ENCODE data around the gene SEC14L1. TPM values are rescaled to one million over a fixed set of nuclear protein-coding genes. Genes with fewer than 3 reads are reported as not detected.
"Not testable (repeated sequence)": the region's sequence is repeated elsewhere in the genome, so short reads cannot be mapped to it uniquely, and the experiment has no call there.

Gene SEC14L1
- polyA plus RNA-seq, 1 donor, result 28.7 TPM

DNA sequence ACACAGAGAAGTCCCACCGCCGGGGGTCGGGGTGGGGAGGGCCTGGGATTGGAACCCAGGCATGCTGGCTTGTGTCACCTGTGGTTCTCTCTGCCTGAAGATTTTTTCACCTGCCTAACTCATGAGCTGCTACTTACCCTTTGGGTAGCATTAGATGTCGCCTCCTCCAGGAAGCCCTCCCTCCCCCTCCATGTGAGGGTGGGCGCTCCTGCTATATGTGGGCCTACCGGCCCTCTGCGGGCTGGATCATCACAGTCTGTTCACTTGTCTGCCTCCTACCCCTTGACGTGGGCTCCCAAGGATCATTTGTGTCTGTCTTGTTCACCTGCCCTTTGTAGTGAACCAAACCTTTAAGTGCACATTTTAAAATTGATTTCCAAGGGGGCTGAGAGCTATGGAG is 106.8 kb downstream of the SEC14L1 start:
- H3K9me3 ChIP-seq (ENCODE audit: control insufficient read depth, low read depth, low read length), result no peaks in the 10 kb centered on the region
- H3K4me3 ChIP-seq (ENCODE audit: low read length), result no peak overlapping the region
- peaks cover 5% of the 10 kb centered on the region for H3K4me1 ChIP-seq (ENCODE audit: control insufficient read depth, insufficient read depth, low read length)
- H3K27me3 ChIP-seq (ENCODE audit: control insufficient read depth, insufficient read depth, low read length), result peaks cover 8% of the 10 kb centered on the region
- no CpG with 5 or more reads among the region's 8 CpGs for WGBS (ENCODE audit: insufficient coverage, low lambda C conversion rate)
- no peaks in the 10 kb centered on the region for H3K36me3 ChIP-seq (ENCODE audit: control insufficient read depth, insufficient read depth, low read length)
- no peak overlapping the region for H3K27ac ChIP-seq (ENCODE audit: low read length)
- DNase-seq, result no peak

DNA sequence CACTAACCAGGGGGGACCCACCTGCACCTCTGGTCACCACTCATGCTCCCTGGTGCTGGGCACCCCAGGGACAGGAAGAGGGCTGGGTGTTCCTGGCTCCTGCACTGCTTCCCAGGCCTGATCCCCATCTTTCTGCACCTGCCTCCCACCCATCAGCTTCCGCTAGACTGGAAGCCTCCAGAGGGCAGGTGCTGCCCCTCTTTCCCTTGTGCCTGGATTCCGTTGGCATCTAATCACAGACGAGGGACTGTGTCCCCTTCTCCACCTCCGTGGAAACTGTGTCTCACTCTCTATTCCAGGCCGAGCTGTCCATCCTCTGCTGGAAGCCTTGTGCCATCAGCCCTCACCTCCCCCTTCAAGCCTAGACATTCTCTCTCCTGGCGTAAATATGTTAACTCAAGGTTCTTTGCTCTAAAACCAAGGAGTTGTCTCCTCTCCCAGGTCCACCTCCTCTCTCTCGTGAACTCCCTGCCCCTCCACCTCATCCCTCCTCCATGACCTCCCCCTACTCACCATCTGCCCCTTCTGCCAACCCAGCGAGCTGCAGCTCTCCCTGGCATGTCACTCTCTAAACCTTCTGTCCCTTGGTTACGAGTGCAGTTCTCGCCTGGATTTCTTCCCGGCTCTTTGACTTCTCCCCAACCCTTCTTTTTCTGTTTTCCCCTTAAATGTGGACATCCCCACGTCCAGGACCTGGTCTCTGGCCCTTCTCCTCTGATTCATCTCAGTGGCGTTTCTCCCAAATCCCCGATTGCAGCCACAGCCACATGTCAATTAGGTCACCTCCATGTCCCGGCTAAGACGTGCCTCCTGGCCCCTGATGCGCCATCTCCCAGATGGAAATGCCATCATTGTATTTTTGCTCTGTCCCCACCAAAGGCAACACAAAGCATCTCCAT is 107.7 kb downstream of the SEC14L1 start:
- no peak for DNase-seq
- peaks cover 5% of the 10 kb centered on the region for H3K4me1 ChIP-seq (ENCODE audit: control insufficient read depth, insufficient read depth, low read length)
- H3K9me3 ChIP-seq (ENCODE audit: control insufficient read depth, low read depth, low read length), result no peaks in the 10 kb centered on the region
- 81% methylated on average over 5 of the region's 17 CpGs for WGBS (ENCODE audit: insufficient coverage, low lambda C conversion rate)
- no peak overlapping the region for H3K4me3 ChIP-seq (ENCODE audit: low read length)
- peaks cover 8% of the 10 kb centered on the region for H3K27me3 ChIP-seq (ENCODE audit: control insufficient read depth, insufficient read depth, low read length)
- H3K36me3 ChIP-seq (ENCODE audit: control insufficient read depth, insufficient read depth, low read length), result no peaks in the 10 kb centered on the region
- H3K27ac ChIP-seq (ENCODE audit: low read length), result no peak overlapping the region

DNA sequence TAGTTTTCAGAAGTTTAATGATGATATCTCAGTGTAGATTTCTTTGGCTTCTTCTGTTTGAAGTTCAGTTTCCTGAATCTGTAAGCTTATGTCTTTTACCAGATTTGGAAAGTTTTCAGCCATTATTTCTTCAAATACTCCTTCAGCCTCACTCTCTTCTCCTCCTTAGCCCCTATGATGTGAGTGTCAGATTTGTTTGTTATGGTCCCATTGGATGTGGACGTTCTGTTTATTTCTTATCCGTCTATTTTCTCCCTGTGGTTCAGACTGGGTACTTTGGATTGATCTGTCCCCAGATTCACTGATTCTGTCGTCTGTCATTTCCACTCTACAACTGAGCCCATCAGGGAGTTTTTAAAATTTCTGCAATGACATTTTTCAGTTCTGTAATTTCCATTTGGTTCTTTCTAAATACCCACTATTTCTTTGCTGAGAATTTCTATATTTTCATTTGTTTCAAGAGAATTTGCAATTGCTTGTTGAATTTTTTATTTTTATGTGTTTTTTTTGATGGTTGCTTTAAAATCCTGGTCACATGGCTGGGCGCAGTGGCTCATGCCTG is 110.9 kb downstream of the SEC14L1 start:
- no peak for DNase-seq
- Histone ChIP-seq H3K36me3 (ENCODE audit: control insufficient read depth, insufficient read depth, low read length) (no peaks in the 10 kb centered on the region), H3K4me1 (ENCODE audit: control insufficient read depth, insufficient read depth, low read length) (peaks cover 21% of the 10 kb centered on the region), H3K27ac (ENCODE audit: low read length) (no peak overlapping the region), H3K9me3 (ENCODE audit: control insufficient read depth, low read depth, low read length) (no peaks in the 10 kb centered on the region), H3K27me3 (ENCODE audit: control insufficient read depth, insufficient read depth, low read length) (peaks cover 8% of the 10 kb centered on the region), H3K4me3 (ENCODE audit: low read length) (no peak overlapping the region)
- 56% methylated on average over 2 of the region's 4 CpGs for WGBS (ENCODE audit: insufficient coverage, low lambda C conversion rate)

DNA sequence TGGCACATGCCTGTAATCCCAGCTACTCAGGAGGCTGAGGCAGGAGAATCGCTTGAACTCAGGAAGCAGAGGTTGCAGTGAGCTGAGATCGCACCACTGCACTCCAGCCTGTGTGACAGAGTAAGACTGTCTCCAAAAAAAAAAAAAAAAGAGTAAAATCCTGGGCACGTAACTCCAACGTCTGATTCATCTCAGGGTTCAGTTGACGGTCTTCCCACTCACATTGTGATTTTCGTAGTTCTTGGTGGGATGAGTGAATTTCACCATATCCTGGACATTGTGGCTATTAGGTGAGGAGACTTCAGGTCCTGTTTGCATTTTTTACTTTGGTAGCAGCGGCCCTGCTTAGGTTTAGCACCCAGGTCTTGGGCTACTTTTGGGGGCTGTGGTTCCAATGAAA is 111.5 kb downstream of the SEC14L1 start:
- WGBS (ENCODE audit: insufficient coverage, low lambda C conversion rate), result no CpG with 5 or more reads among the region's 7 CpGs
- not testable (repeated sequence) for DNase-seq; H3K9me3 ChIP-seq (ENCODE audit: control insufficient read depth, low read depth, low read length); H3K36me3 ChIP-seq (ENCODE audit: control insufficient read depth, insufficient read depth, low read length); H3K27me3 ChIP-seq (ENCODE audit: control insufficient read depth, insufficient read depth, low read length); H3K4me3 ChIP-seq (ENCODE audit: low read length); H3K27ac ChIP-seq (ENCODE audit: low read length)
- peaks cover 18% of the 10 kb centered on the region for H3K4me1 ChIP-seq (ENCODE audit: control insufficient read depth, insufficient read depth, low read length)

DNA sequence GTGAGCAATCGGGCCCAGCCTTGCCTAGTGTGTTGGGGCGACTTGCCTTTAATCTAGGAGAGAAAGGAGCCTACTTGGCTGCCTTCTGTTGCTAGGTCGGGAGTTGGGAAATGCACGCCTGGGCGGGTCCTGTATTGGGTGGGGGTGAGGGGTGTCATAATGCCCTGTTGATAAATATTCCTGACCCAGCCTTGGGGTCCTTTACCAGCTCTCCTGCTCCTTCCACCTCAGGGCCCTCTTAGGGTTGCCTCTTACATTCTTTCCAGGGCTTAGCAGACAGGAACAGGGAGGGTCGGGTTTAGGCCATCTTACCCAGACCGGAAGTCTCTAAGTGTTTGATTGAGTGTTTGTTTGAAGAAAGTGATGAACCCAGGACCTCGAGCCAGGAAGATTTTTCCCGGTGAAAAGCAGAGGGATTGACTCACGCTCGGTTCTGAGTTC is 112.9 kb downstream of the SEC14L1 start:
- Histone ChIP-seq H3K9me3 (ENCODE audit: control insufficient read depth, low read depth, low read length) (no peaks in the 10 kb centered on the region), H3K36me3 (ENCODE audit: control insufficient read depth, insufficient read depth, low read length) (no peaks in the 10 kb centered on the region), H3K27me3 (ENCODE audit: control insufficient read depth, insufficient read depth, low read length) (no peaks in the 10 kb centered on the region), H3K4me3 (ENCODE audit: low read length) (no peak overlapping the region), H3K4me1 (ENCODE audit: control insufficient read depth, insufficient read depth, low read length) (peaks cover 18% of the 10 kb centered on the region), H3K27ac (ENCODE audit: low read length) (no peak overlapping the region)
- DNase-seq, result no peak
- WGBS (ENCODE audit: insufficient coverage, low lambda C conversion rate), result no CpG with 5 or more reads among the region's 11 CpGs

DNA sequence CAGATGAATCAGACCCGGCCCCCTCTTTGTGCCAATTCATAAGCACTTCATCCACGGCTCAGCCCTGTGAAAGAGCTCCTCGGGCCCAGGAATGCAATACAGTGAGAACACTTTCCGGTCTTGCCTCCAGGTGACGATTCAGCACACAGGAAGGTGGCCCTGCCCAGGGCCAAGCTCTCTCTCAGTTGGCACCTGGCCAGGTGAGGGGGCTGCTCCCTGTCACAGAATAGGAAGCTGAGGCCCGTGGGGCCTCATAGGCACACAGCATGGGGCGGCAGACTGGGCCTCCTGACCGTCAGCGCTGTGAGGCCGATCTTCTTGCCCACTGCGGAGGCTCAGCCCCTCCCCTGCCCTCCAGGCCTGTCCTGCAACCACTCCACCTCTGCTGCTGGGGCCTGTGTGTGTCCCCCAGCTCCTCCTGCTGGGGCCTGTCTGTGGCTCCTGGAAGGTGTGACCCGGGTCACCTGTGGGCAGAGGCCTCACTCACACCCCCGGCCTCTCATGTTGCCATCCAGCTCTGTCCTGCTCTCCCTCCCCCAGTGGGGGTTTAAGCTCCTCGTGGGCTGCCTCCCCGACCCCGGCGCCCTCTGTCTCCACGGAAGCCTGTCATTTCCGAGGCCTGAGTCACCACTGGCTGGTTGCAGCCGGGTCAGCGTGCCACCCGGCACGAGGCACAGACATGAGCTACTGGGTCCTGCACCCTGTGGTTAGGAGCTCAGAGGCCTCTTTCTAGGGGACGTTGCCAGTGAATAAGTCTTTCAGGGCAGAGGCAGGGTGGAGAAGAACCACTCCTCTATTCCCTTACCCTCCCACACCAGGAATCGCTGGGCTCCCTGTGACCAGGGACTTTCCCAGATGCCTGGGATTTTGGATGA is 114.4 kb downstream of the SEC14L1 start:
- Histone ChIP-seq H3K27ac (ENCODE audit: low read length) (peak overlapping the region; percentile 67), H3K36me3 (ENCODE audit: control insufficient read depth, insufficient read depth, low read length) (no peaks in the 10 kb centered on the region), H3K9me3 (ENCODE audit: control insufficient read depth, low read depth, low read length) (no peaks in the 10 kb centered on the region), H3K27me3 (ENCODE audit: control insufficient read depth, insufficient read depth, low read length) (no peaks in the 10 kb centered on the region), H3K4me3 (ENCODE audit: low read length) (no peak overlapping the region), H3K4me1 (ENCODE audit: control insufficient read depth, insufficient read depth, low read length) (peaks cover 18% of the 10 kb centered on the region)
- no CpG with 5 or more reads among the region's 25 CpGs for WGBS (ENCODE audit: insufficient coverage, low lambda C conversion rate)
- DNase-seq, result peak; percentile 77 to 79

DNA sequence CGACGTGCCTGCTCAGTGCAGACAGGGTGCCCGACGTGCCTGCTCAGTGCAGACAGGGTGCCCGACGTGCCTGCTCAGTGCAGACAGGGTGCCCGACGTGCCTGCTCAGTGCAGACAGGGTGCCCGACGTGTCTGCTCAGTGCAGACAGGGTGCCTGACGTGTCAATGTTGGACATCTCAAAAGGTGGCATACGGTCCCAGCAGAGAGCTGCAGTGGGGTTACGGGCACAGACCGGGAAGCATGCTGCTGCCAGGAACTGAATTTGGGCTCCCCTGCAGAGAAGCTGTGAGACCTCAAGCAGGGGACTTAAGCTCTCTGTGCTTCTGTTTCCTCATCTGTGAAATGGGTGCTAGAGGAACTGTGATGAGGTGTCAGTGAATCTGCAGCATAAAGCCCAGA is 115.2 kb downstream of the SEC14L1 start:
- DNase-seq; H3K4me3 ChIP-seq (ENCODE audit: low read length); H3K27me3 ChIP-seq (ENCODE audit: control insufficient read depth, insufficient read depth, low read length); H3K36me3 ChIP-seq (ENCODE audit: control insufficient read depth, insufficient read depth, low read length); H3K27ac ChIP-seq (ENCODE audit: low read length); H3K9me3 ChIP-seq (ENCODE audit: control insufficient read depth, low read depth, low read length): not testable (repeated sequence)
- H3K4me1 ChIP-seq (ENCODE audit: control insufficient read depth, insufficient read depth, low read length), result peaks cover 18% of the 10 kb centered on the region
- no CpG with 5 or more reads among the region's 14 CpGs for WGBS (ENCODE audit: insufficient coverage, low lambda C conversion rate)

DNA sequence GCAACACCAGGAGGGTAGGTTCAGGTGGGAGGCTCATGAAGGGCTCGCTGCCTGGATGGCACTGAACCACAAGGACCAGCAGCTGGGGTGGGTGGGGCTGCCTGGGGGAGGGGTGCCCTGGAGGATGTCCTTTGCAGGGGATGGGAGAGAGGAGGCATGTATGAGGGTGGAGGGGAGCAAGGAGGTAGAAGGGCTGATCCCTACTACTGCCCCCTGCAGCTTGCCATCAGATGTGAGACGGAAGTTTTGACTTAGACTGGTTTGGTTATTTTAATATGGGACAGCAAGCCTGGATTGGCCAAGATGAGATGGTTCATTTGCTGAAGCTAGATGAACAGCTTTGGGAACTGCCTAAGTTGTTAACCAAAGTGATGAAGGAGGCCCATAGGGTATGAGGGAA is 115.9 kb downstream of the SEC14L1 start:
- no CpG with 5 or more reads among the region's 2 CpGs for WGBS (ENCODE audit: insufficient coverage, low lambda C conversion rate)
- Histone ChIP-seq H3K27ac (ENCODE audit: low read length) (no peak overlapping the region), H3K9me3 (ENCODE audit: control insufficient read depth, low read depth, low read length) (no peaks in the 10 kb centered on the region), H3K4me3 (ENCODE audit: low read length) (no peak overlapping the region), H3K36me3 (ENCODE audit: control insufficient read depth, insufficient read depth, low read length) (no peaks in the 10 kb centered on the region), H3K27me3 (ENCODE audit: control insufficient read depth, insufficient read depth, low read length) (no peaks in the 10 kb centered on the region), H3K4me1 (ENCODE audit: control insufficient read depth, insufficient read depth, low read length) (peaks cover 18% of the 10 kb centered on the region)
- DNase-seq, result no peak

DNA sequence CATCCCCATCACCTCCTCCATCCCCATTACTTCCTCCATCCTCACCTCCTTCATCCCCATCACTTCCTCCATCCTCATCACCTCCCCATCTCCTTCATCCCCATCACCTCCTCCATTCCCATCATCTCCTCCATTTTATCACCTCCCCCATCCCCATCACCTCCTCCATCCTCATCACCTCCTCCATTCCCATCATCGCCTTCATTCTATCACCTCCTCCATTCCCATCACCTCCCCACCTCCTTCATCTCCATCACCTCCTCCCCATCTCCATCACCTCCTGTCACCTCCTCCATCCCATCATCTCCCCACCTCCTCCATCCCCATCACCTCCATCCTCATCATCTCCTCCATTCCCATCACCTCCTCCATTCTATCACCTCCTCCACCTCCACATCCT is 116.4 kb downstream of the SEC14L1 start:
- WGBS (ENCODE audit: insufficient coverage, low lambda C conversion rate), result 100% methylated on average over 1 of the region's 1 CpG
- no peaks in the 10 kb centered on the region for H3K36me3 ChIP-seq (ENCODE audit: control insufficient read depth, insufficient read depth, low read length)
- H3K9me3 ChIP-seq (ENCODE audit: control insufficient read depth, low read depth, low read length), result no peaks in the 10 kb centered on the region
- H3K27me3 ChIP-seq (ENCODE audit: control insufficient read depth, insufficient read depth, low read length), result no peaks in the 10 kb centered on the region
- peaks cover 18% of the 10 kb centered on the region for H3K4me1 ChIP-seq (ENCODE audit: control insufficient read depth, insufficient read depth, low read length)
- no peak for DNase-seq
- H3K27ac ChIP-seq (ENCODE audit: low read length), result no peak overlapping the region
- no peak overlapping the region for H3K4me3 ChIP-seq (ENCODE audit: low read length)
